Measurements from ENCODE around the gene MELTF. TPM values are rescaled to one million over a fixed set of nuclear protein-coding genes. Genes with fewer than 3 reads are reported as not detected.

The MELTF gene
- total RNA-seq, 5 donors from 2014 or later (not counting 1 experiment from before 2014, with no cell fraction given) = 1.2 to 2.6 (median 1.6) TPM

DNA sequence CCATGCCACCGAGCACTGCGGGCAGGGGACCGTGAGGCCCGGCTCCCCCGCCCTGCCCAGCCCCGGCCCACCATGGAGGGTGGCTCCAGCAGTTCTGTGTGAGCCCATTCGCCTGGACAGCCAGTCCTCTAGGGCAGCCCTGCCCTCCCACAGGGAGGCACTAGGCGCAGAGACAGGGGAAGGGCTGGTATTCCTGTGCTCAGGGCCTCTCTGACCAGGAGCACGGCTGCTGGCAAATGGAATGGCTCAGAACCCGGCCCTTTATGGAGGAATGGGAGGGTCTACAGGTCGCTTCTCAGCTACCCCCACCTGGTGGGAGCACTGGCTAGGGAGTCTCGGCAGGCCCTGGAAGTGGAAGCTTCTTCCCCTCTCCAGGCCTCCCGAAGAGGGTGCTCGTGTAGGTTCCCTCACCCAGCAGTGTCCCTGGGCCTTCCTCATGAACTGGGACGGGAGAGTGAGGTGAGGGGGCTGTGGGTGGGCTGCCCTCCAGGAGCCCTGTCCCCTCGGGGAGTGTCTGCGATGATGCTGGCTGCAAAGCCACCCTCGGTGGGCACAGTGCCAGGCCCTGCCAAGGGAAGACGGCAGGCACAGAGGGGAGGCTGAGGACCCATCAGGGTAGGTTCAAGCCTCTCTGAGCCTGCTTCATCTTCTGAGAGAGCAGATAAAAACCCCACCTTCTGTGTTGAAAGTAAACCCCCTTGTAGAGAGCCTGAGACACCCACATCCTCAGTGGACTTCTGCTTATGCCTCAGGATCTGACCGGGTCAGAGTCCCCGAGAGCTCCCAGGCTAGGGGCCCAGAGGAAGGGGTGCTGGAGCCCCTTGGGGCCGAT, 1.5 kb downstream of the MELTF start:
- Histone ChIP-seq H3K4me3 (ENCODE audit: control insufficient read depth in 1 of 2, extremely low read depth in 1 of 2, low read length in 1 of 2) (no peak overlapping the region), H3K4me1 (ENCODE audit: control insufficient read depth in 1 of 2, extremely low read depth in 1 of 2, insufficient read depth in 2 of 2, low read length in 2 of 2) (peaks cover 2 to 31% of the 10 kb centered on the region in 2 experiments), H3K9me3 (no peaks in the 10 kb centered on the region), H3K27me3 (replicated peaks in 1 of 2; ENCODE audit: control insufficient read depth in 2 of 2, extremely low read depth in 1 of 2, insufficient read depth in 2 of 2, low read length in 1 of 2) (peaks cover 0 to 42% of the 10 kb centered on the region in 2 experiments), H3K27ac (ENCODE audit: low read length) (no peak overlapping the region), H3K36me3 (ENCODE audit: control insufficient read depth in 2 of 2, extremely low read depth in 1 of 2, insufficient read depth in 1 of 2, low read length in 1 of 2) (no peaks in the 10 kb centered on the region)
- 91% methylated on average over 14 of the region's 22 CpGs for WGBS (ENCODE audit: insufficient coverage)
- ChIA-PET POLR2A (no interaction called here), CTCF (interaction anchor here in 1 of 2 donors (1.9 kb wide), 1 partner anchor 17 kb away, joined by 4 read pairs; no protein-coding TSS in a partner anchor)
- ATAC-seq (replicated peaks in 1 of 4) (no peak), DNase-seq (no peak)
- H3K4me3 Mint-ChIP-seq = peak overlapping the region; percentile 71 to 74 (median 73)
- peaks cover 5 to 21% (median 13%) of the 10 kb centered on the region in 3 donors for H3K4me1 Mint-ChIP-seq
- no peaks in the 10 kb centered on the region for H3K9me3 Mint-ChIP-seq
- H3K27ac Mint-ChIP-seq = no peak overlapping the region
- peaks cover 4 to 5% of the 10 kb centered on the region in 2 donors for H3K27me3 Mint-ChIP-seq
- no peaks in the 10 kb centered on the region for H3K36me3 Mint-ChIP-seq

DNA sequence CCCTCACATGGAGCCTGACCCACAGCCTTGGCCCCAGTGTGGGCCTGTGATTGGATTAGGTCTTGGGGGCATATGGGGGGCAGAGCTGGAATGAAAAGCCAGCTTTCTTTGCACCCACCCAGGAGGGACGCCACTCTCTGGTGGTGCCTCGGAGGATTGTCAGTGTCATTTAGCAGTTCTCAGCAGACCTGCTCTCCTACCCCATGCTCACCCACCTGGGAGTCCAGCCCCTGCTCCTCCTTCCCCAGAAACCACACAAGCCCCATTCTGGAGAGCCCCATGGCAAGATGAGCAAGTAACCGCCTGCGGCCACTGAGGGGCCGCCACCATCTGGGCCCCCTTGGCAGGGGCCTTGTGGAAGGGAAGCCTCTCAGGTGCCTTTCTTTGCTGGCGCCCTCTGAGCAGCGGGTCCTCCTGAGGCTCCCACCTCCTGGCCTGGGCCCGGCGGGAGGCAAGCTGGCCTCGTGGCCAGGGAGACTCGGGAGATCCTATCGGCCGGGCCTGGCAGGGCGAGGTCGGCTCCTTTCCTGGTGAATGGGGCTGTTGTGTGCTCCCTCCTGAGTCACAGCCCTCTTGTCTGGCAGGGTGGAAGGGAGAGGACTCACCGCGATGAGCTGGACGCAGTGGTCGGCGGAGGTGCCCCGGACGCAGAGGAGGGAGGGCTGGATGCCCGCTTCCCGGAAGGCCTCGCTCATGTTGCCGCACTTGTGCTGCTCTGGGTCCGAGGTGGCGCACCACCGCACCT, 2.3 kb downstream of the MELTF start:
- Mint-ChIP-seq H3K27me3 (peaks cover 4 to 6% of the 10 kb centered on the region in 2 donors), H3K27ac (no peak overlapping the region), H3K4me1 (peaks cover 8 to 23% (median 18%) of the 10 kb centered on the region in 3 donors), H3K9me3 (no peaks in the 10 kb centered on the region), H3K36me3 (no peaks in the 10 kb centered on the region), H3K4me3 (peak overlapping the region in 1 of 3 donors; percentile 35)
- Histone ChIP-seq H3K36me3 (ENCODE audit: control insufficient read depth in 2 of 2, extremely low read depth in 1 of 2, insufficient read depth in 1 of 2, low read length in 1 of 2) (no peaks in the 10 kb centered on the region), H3K4me3 (ENCODE audit: control insufficient read depth in 1 of 2, extremely low read depth in 1 of 2, low read length in 1 of 2) (no peak overlapping the region), H3K4me1 (ENCODE audit: control insufficient read depth in 1 of 2, extremely low read depth in 1 of 2, insufficient read depth in 2 of 2, low read length in 2 of 2) (peaks cover 3 to 39% of the 10 kb centered on the region in 2 experiments), H3K27ac (ENCODE audit: low read length) (no peak overlapping the region), H3K9me3 (no peaks in the 10 kb centered on the region), H3K27me3 (replicated peaks in 1 of 2; ENCODE audit: control insufficient read depth in 2 of 2, extremely low read depth in 1 of 2, insufficient read depth in 2 of 2, low read length in 1 of 2) (peaks cover 0 to 48% of the 10 kb centered on the region in 2 experiments)
- CTCF ChIA-PET = no interaction called here
- no peak for DNase-seq
- WGBS (ENCODE audit: insufficient coverage) = 99% methylated on average over 27 of the region's 29 CpGs
- no peak for ATAC-seq (replicated peaks in 1 of 4)
- POLR2A ChIA-PET = no interaction called here

DNA sequence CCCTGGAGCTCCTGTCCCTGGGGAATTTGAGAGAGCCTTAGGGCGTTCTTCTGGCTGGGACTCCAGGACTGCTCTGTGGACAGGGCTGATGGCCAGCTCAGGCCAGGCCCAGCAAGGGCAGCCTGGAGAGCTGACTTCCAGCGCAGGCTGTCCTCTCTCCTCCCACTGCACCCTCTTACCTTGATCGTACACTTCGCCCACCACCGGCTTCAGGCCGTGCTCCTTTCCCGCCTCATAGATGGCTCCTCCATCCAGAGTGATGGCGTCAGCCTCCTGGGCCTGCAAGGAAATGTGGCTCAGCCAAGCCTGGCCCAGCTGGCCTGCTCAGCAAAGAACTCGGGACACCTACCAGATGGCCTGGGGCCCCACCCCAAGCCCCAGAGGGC, 3.1 kb downstream of the MELTF start:
- peaks cover 8 to 23% (median 18%) of the 10 kb centered on the region in 3 donors for H3K4me1 Mint-ChIP-seq
- H3K27ac Mint-ChIP-seq = no peak overlapping the region
- H3K36me3 ChIP-seq (ENCODE audit: control insufficient read depth in 2 of 2, extremely low read depth in 1 of 2, insufficient read depth in 1 of 2, low read length in 1 of 2) = no peaks in the 10 kb centered on the region
- H3K36me3 Mint-ChIP-seq = no peaks in the 10 kb centered on the region
- 92% methylated on average over 4 of the region's 9 CpGs for WGBS (ENCODE audit: insufficient coverage)
- ATAC-seq (replicated peaks in 1 of 4) (no peak), DNase-seq (no peak)
- ChIA-PET POLR2A (no interaction called here), CTCF (no interaction called here)
- peaks cover 3 to 39% of the 10 kb centered on the region in 2 experiments for H3K4me1 ChIP-seq (ENCODE audit: control insufficient read depth in 1 of 2, extremely low read depth in 1 of 2, insufficient read depth in 2 of 2, low read length in 2 of 2)
- no peak overlapping the region for H3K4me3 Mint-ChIP-seq
- H3K27me3 Mint-ChIP-seq = peaks cover 4 to 6% of the 10 kb centered on the region in 2 donors
- H3K27ac ChIP-seq (ENCODE audit: low read length) = no peak overlapping the region
- no peak overlapping the region for H3K4me3 ChIP-seq (ENCODE audit: control insufficient read depth in 1 of 2, extremely low read depth in 1 of 2, low read length in 1 of 2)
- H3K9me3 ChIP-seq = no peaks in the 10 kb centered on the region
- no peaks in the 10 kb centered on the region for H3K9me3 Mint-ChIP-seq
- H3K27me3 ChIP-seq (replicated peaks in 1 of 2; ENCODE audit: control insufficient read depth in 2 of 2, extremely low read depth in 1 of 2, insufficient read depth in 2 of 2, low read length in 1 of 2) = peaks cover 0 to 55% of the 10 kb centered on the region in 2 experiments

DNA sequence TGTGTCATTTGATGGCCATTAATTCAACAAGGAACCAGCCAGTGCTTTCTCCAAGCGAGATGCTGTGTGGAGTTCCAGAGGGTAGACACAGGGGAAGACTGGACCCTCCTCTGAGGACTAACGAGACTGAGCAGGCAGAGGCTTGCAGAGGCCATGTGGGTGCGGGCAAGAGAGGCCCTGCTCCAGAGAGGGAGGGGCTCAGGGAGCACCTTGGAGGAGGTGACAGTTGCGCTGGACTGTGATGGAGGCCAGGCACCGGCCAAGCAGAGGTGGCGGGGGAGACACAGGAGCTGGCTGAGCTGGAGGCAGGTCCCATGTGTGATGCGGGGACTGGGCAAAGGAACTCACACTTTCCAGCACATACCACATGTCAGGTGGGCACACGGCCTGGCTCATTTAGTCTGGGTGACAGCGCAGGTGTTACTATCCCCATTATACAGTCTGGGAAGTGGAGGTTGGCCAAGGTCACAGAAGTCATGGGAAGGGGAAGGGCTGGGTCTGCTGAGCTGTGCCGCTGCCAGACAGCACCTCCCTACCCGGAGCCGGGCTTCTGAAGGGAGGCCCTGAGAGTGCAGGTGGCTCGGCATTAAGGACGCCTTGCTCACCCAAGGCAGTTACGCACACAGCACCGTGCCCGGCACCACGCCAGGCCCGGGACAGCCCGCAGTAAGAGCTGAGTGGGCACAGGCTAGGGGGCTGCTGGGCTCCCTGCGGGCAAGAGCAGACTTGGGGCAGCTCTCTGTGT, 3.7 kb downstream of the MELTF start:
- no peak overlapping the region for H3K4me3 Mint-ChIP-seq
- H3K4me1 ChIP-seq (ENCODE audit: control insufficient read depth in 1 of 2, extremely low read depth in 1 of 2, insufficient read depth in 2 of 2, low read length in 2 of 2) = peaks cover 3 to 39% of the 10 kb centered on the region in 2 experiments
- no peaks in the 10 kb centered on the region for H3K36me3 ChIP-seq (ENCODE audit: control insufficient read depth in 2 of 2, extremely low read depth in 1 of 2, insufficient read depth in 1 of 2, low read length in 1 of 2)
- ChIA-PET POLR2A (no interaction called here), CTCF (no interaction called here)
- H3K27me3 ChIP-seq (replicated peaks in 1 of 2; ENCODE audit: control insufficient read depth in 2 of 2, extremely low read depth in 1 of 2, insufficient read depth in 2 of 2, low read length in 1 of 2) = peaks cover 0 to 49% of the 10 kb centered on the region in 2 experiments
- H3K4me1 Mint-ChIP-seq = peaks cover 8 to 21% (median 18%) of the 10 kb centered on the region in 3 donors
- H3K27ac Mint-ChIP-seq = no peak overlapping the region
- no peaks in the 10 kb centered on the region for H3K9me3 Mint-ChIP-seq
- ATAC-seq (replicated peaks in 1 of 4) (no peak), DNase-seq (no peak)
- no peak overlapping the region for H3K27ac ChIP-seq (ENCODE audit: low read length)
- H3K9me3 ChIP-seq = no peaks in the 10 kb centered on the region
- no peak overlapping the region for H3K4me3 ChIP-seq (ENCODE audit: control insufficient read depth in 1 of 2, extremely low read depth in 1 of 2, low read length in 1 of 2)
- peaks cover 4 to 6% of the 10 kb centered on the region in 2 donors for H3K27me3 Mint-ChIP-seq
- 92% methylated on average over 18 of the region's 21 CpGs for WGBS (ENCODE audit: insufficient coverage)
- H3K36me3 Mint-ChIP-seq = no peaks in the 10 kb centered on the region

DNA sequence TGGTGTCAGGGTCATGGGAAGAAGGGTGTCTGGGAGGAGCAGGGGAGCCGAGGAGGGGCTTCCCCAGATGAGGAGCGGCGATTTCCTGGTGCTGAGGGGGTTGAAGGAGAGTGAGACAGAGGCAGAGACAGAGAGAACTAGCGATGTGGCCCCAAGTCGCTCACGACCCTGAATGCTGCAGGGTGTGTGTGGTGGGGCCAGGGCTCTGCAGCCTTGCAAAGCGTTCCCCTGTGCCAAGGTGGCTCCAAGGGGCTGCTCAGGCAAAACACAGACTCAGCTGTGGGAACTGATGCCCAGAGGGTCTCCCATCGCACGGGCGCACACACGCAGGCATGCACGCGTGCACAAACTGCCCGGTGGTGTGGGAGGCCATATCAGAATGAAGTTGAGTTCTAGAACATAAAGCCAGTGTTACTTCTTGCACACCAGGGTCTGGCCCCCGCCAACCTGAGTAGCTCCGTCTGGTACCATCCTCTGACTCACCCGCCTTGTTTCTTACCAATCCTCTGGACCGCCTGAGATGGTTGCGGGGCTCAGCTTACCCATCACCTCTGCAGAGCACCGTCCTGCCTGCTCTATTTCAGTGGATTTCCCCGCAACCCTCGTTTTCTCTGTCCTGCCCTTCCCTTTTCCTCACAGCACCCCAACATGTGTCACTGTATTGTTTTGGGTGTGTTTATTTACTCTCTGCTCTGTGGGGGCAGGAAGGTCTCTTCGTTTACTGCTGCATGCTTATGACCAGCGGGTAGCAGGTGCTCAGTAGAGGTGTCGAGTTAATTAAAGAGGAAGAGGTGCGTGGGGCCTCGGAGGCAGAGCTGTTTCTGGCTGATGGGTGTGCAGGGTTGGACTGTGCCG, 4.5 kb downstream of the MELTF start:
- Histone ChIP-seq H3K4me3 (ENCODE audit: control insufficient read depth in 1 of 2, extremely low read depth in 1 of 2, low read length in 1 of 2) (no peak overlapping the region), H3K36me3 (ENCODE audit: control insufficient read depth in 2 of 2, extremely low read depth in 1 of 2, insufficient read depth in 1 of 2, low read length in 1 of 2) (no peaks in the 10 kb centered on the region), H3K27me3 (replicated peaks in 1 of 2; ENCODE audit: control insufficient read depth in 2 of 2, extremely low read depth in 1 of 2, insufficient read depth in 2 of 2, low read length in 1 of 2) (peaks cover 0 to 43% of the 10 kb centered on the region in 2 experiments), H3K27ac (ENCODE audit: low read length) (no peak overlapping the region), H3K4me1 (ENCODE audit: control insufficient read depth in 1 of 2, extremely low read depth in 1 of 2, insufficient read depth in 2 of 2, low read length in 2 of 2) (peaks cover 3 to 37% of the 10 kb centered on the region in 2 experiments), H3K9me3 (no peaks in the 10 kb centered on the region)
- Mint-ChIP-seq H3K36me3 (no peaks in the 10 kb centered on the region), H3K27me3 (peaks cover 4 to 6% of the 10 kb centered on the region in 2 donors), H3K9me3 (no peaks in the 10 kb centered on the region), H3K4me3 (no peak overlapping the region), H3K4me1 (peaks cover 8 to 19% (median 18%) of the 10 kb centered on the region in 3 donors), H3K27ac (no peak overlapping the region)
- WGBS (ENCODE audit: insufficient coverage) = 93% methylated on average over 22 of the region's 28 CpGs
- ATAC-seq (replicated peaks in 1 of 4) (no peak), DNase-seq (no peak)
- ChIA-PET CTCF (no interaction called here), POLR2A (no interaction called here)
